SU-DHL-6 (cell line): ENCODE data around the gene CRHR2.

Experiments
- H2AFZ ChIP-seq: fragments of 200-600 bp; sonication (generic); 2 replicates; pipeline ENCODE4 v1.6.1; 2014; ENCODE audit warnings: low read depth, mild to moderate bottlenecking, moderate library complexity, mixed read lengths, antibody characterized with exemption, low read length; ENCODE audit not compliant: severe bottlenecking
- H3F3A ChIP-seq: fragments of 200-600 bp; shearing (Covaris generic); 2 replicates; pipeline ENCODE4 v1.6.0; 2016; ENCODE audit warnings: antibody characterized with exemption, mild to moderate bottlenecking; ENCODE audit not compliant: insufficient read depth
- H3K27ac ChIP-seq: fragments of 200-600 bp; sonication (generic); 2 replicates; pipeline ENCODE4 v1.5.1; 2016; ENCODE audit warnings: low read depth, mild to moderate bottlenecking, low read length, moderate library complexity, mixed read lengths
- H3K27me3 ChIP-seq: fragments of 200-600 bp; sonication (generic), shearing (Covaris generic); 2 replicates; pipeline ENCODE4 v1.6.0; 2014; ENCODE audit warnings: mild to moderate bottlenecking, low read length
- H3K36me3 ChIP-seq: fragments of 200-600 bp; sonication (generic); 2 replicates; pipeline ENCODE4 v1.6.1; 2014; ENCODE audit warnings: mild to moderate bottlenecking, low read length, mixed read lengths
- H3K4me2 ChIP-seq: fragments of 300-600, 200-600 bp; shearing (Covaris generic), sonication (generic); 2 replicates; pipeline ENCODE4 v1.6.0; 2014; ENCODE audit warnings: low read length, low read depth, mild to moderate bottlenecking; ENCODE audit not compliant: poor library complexity, severe bottlenecking
- H3K4me3 ChIP-seq: fragments of 200-600 bp; sonication (generic); 2 replicates; pipeline ENCODE4 v1.5.1; 2014; ENCODE audit warnings: antibody characterized with exemption, low read length, mild to moderate bottlenecking, mixed read lengths; ENCODE audit not compliant: insufficient read depth, poor library complexity, severe bottlenecking
- H3K79me2 ChIP-seq: fragments of 200-600 bp; sonication (generic); 2 replicates; pipeline ENCODE4 v1.6.1; 2014; ENCODE audit warnings: mild to moderate bottlenecking, low read length, moderate library complexity; ENCODE audit not compliant: insufficient read depth
- H3K9ac ChIP-seq: fragments of 200-600 bp; sonication (generic); 2 replicates; pipeline ENCODE4 v1.7.0; 2014; ENCODE audit warnings: mild to moderate bottlenecking, low read length
- H3K9me2 ChIP-seq: fragments of 200-600 bp; sonication (generic); replicated peaks from 2 replicates; pipeline ENCODE4 v1.6.1; 2014; ENCODE audit warnings: low read length; ENCODE audit not compliant: insufficient read depth
- H3K9me3 ChIP-seq: fragments of 200-600 bp; sonication (generic); 2 replicates; pipeline ENCODE4 v1.6.1; 2014; ENCODE audit warnings: low read length, mixed read lengths; ENCODE audit not compliant: insufficient read depth
- H4K20me1 ChIP-seq: fragments of 200-600 bp; sonication (generic); 2 replicates; pipeline ENCODE4 v1.6.1; 2014; ENCODE audit warnings: low read depth, mild to moderate bottlenecking, antibody characterized with exemption, low read length, moderate library complexity, mixed read lengths
- CTCF ChIP-seq: fragments of 200-600 bp; sonication (generic); IDR thresholded peaks from one replicate; pipeline ENCODE4 v1.5.1; 2017; ENCODE audit warnings: antibody characterized with exemption, mild to moderate bottlenecking, low read length, moderate library complexity; ENCODE audit not compliant: insufficient read depth, poor library complexity, severe bottlenecking
- EZH2phosphoT487 ChIP-seq: fragments of 200-600 bp; sonication (generic), shearing (Covaris generic); conservative IDR thresholded peaks from 2 replicates; pipeline ENCODE4 v1.6.1; 2018; ENCODE audit warnings: mild to moderate bottlenecking, antibody characterized with exemption, low read length, moderate library complexity, mixed read lengths

CRHR2 gene

GRCh38 chr7:30679664-30680063 lies 2.6 kb downstream of the CRHR2 start:
- no peaks in the 10 kb centered on the region for H3F3A ChIP-seq
- no peak overlapping the region for H3K27ac ChIP-seq
- no peaks in the 10 kb centered on the region for H3K79me2 ChIP-seq
- H3K9me3 ChIP-seq = no peaks in the 10 kb centered on the region
- H3K4me2 ChIP-seq = no peak overlapping the region
- no peak overlapping the region for H3K9ac ChIP-seq
- no peaks in the 10 kb centered on the region for H3K27me3 ChIP-seq
- no peaks in the 10 kb centered on the region for H3K36me3 ChIP-seq
- no peaks in the 10 kb centered on the region for H3K9me2 ChIP-seq
- TF ChIP-seq EZH2phosphoT487 = no peak
- no peak for TF ChIP-seq CTCF
- H4K20me1 ChIP-seq = no peaks in the 10 kb centered on the region
- H3K4me3 ChIP-seq = no peak overlapping the region
- no peak overlapping the region for H2AFZ ChIP-seq

GRCh38 chr7:30678805-30679204 lies 3.5 kb downstream of the CRHR2 start:
- TF ChIP-seq CTCF (no peak), EZH2phosphoT487 (no peak)
- no peak overlapping the region for H3K27ac ChIP-seq
- H3K27me3 ChIP-seq = no peaks in the 10 kb centered on the region

GRCh38 chr7:30674876-30675275 lies 7.4 kb downstream of the CRHR2 start:
- Histone ChIP-seq H3K36me3 (no peaks in the 10 kb centered on the region), H3K4me3 (no peak overlapping the region), H3K27ac (no peak overlapping the region), H4K20me1 (no peaks in the 10 kb centered on the region), H3K9ac (no peak overlapping the region), H3K79me2 (no peaks in the 10 kb centered on the region), H3K27me3 (no peaks in the 10 kb centered on the region), H2AFZ (no peak overlapping the region), H3K4me2 (no peak overlapping the region), H3F3A (no peaks in the 10 kb centered on the region), H3K9me3 (no peaks in the 10 kb centered on the region), H3K9me2 (no peaks in the 10 kb centered on the region)
- TF ChIP-seq EZH2phosphoT487 (no peak), CTCF (no peak)

More at GRCh38 chr7:30678805-30679204, 3.5 kb downstream of the CRHR2 start:
- Histone ChIP-seq H3F3A (no peaks in the 10 kb centered on the region), H3K36me3 (no peaks in the 10 kb centered on the region), H3K79me2 (no peaks in the 10 kb centered on the region), H3K4me3 (no peak overlapping the region), H3K9me2 (no peaks in the 10 kb centered on the region), H3K9ac (no peak overlapping the region), H4K20me1 (no peaks in the 10 kb centered on the region), H3K4me2 (no peak overlapping the region), H2AFZ (no peak overlapping the region), H3K9me3 (no peaks in the 10 kb centered on the region)
